B cell (primary cell): ENCODE measurements around the gene TNFRSF13B. TPM values are rescaled to one million over a fixed set of nuclear protein-coding genes. Genes with fewer than 3 reads are reported as not detected.

Experiments used
- ATAC-seq: fragments of 200-7000 bp; cut with Tn5 transposase; one replicate; pipeline ENCODE4 v1.10.0; 2021; ENCODE audit warnings: low read depth, mild to moderate bottlenecking, moderate number of reproducible peaks, moderate library complexity
- CTCF ChIA-PET: fragments of 350-600 bp; sonication (Branson Sonifier 250); formaldehyde crosslinking; loops from one replicate; lab custom pipeline; 2021; ENCODE audit warnings: antibody characterized with exemption, inconsistent platforms; lab: Charles Lee
- POLR2A ChIA-PET: fragments of 350-600 bp; sonication (Branson Sonifier 250); formaldehyde crosslinking; loops from one replicate; lab custom pipeline; 2021; ENCODE audit warnings: antibody characterized with exemption; lab: Charles Lee
- DNase-seq: peaks from one replicate; pipeline ENCODE4 v3.0.0; 2013
- H2AFZ ChIP-seq: 2 replicates; pipeline ENCODE4 v1.6.1; 2012; ENCODE audit warnings: mild to moderate bottlenecking, low read depth, low read length; ENCODE audit not compliant: insufficient read depth, poor library complexity, severe bottlenecking
- H3K27ac ChIP-seq, 2 donors: 1 replicate in 1 of 2; 2 replicates in 1 of 2; pipeline ENCODE4 v1.5.1; 2012 to 2013; ENCODE audit warnings: low read length in 2 of 2, mild to moderate bottlenecking in 2 of 2, moderate library complexity in 1 of 2
- H3K27me3 ChIP-seq, 4 experiments: fragments of 200-600 bp in 1 of 4; sonication (generic) in 1 of 4; replicated peaks in 1 of 4; 1 replicate in 2 of 4; 2 replicates in 2 of 4; pipeline versions ENCODE4 v1.6.1 to v1.7.0; 2013 to 2016; ENCODE audit warnings: low read length in 3 of 4, mild to moderate bottlenecking in 2 of 4, mixed read lengths in 1 of 4, moderate library complexity in 1 of 4; ENCODE audit not compliant: insufficient read depth in 4 of 4, control insufficient read depth in 3 of 4; ENCODE audit errors: control extremely low read depth in 1 of 4
- H3K36me3 ChIP-seq, 2 experiments: replicated peaks in 1 of 2; 1 replicate in 1 of 2; 2 replicates in 1 of 2; pipeline versions ENCODE4 v1.6.1 to v1.7.1; 2013; ENCODE audit warnings: low read length in 1 of 2; ENCODE audit not compliant: insufficient read depth in 2 of 2, control insufficient read depth in 1 of 2; ENCODE audit errors: control extremely low read depth in 1 of 2, extremely low read depth in 1 of 2
- H3K4me1 ChIP-seq, 2 donors: fragments of 200-600 bp in 1 of 2; sonication (generic) in 1 of 2; 1 replicate in 1 of 2; 2 replicates in 1 of 2; pipeline versions ENCODE4 v1.5.1 to v1.6.1; 2013 to 2017; ENCODE audit warnings: low read length in 2 of 2; ENCODE audit not compliant: control insufficient read depth in 2 of 2, insufficient read depth in 2 of 2
- H3K4me2 ChIP-seq: replicated peaks from 2 replicates; pipeline ENCODE3; 2012; ENCODE audit warnings: mild to moderate bottlenecking, low read depth, low read length; ENCODE audit not compliant: poor library complexity, severe bottlenecking
- H3K4me3 ChIP-seq, 5 experiments: fragments of 200-600 bp in 1 of 5; sonication (generic) in 1 of 5; 1 replicate in 3 of 5; 2 replicates in 2 of 5; pipeline versions ENCODE4 v1.5.1 to v1.7.0; 2011 to 2016; ENCODE audit warnings: low read length in 4 of 5, mild to moderate bottlenecking in 4 of 5, low read depth in 2 of 5, control low read depth in 1 of 5, moderate library complexity in 1 of 5; ENCODE audit not compliant: insufficient read depth in 1 of 5; ENCODE audit errors: control extremely low read depth in 1 of 5, extremely low read depth in 1 of 5
- H3K79me2 ChIP-seq: fragments of 200-600 bp; sonication (generic); one replicate; pipeline ENCODE4 v1.6.0; 2016; ENCODE audit warnings: low read length; ENCODE audit not compliant: control insufficient read depth, insufficient read depth
- H3K9ac ChIP-seq: fragments of 200-600 bp; sonication (generic); 2 replicates; pipeline ENCODE4 v1.6.1; 2017; ENCODE audit warnings: mild to moderate bottlenecking, low read length, moderate library complexity
- H3K9me3 ChIP-seq, 3 donors: one replicate each; pipeline versions ENCODE4 v1.6.1 to v1.7.1; 2013; ENCODE audit warnings: low read length in 2 of 3; ENCODE audit not compliant: control insufficient read depth in 2 of 3, insufficient read depth in 1 of 3; ENCODE audit errors: control extremely low read depth in 1 of 3
- H4K20me1 ChIP-seq: 2 replicates; pipeline ENCODE4 v1.6.0; 2012; ENCODE audit warnings: mild to moderate bottlenecking, low read length; ENCODE audit not compliant: insufficient read depth, control insufficient read depth, poor library complexity, severe bottlenecking
- H3K27ac Mint-ChIP-seq: one replicate; pipeline ENCODE4 v1.8.0; 2021; ENCODE audit warnings: mixed read lengths
- H3K27me3 Mint-ChIP-seq: one replicate; pipeline ENCODE4 v1.8.0; 2021; ENCODE audit warnings: mixed read lengths
- H3K4me1 Mint-ChIP-seq: one replicate; pipeline ENCODE4 v1.8.0; 2021; ENCODE audit warnings: mixed read lengths
- H3K4me3 Mint-ChIP-seq: one replicate; pipeline ENCODE4 v1.8.0; 2021; ENCODE audit warnings: mixed read lengths
- H3K9me3 Mint-ChIP-seq: one replicate; pipeline ENCODE4 v1.8.0; 2022; ENCODE audit warnings: mixed read lengths; ENCODE audit not compliant: insufficient read depth
- CTCF ChIP-seq: fragments of 200-600 bp; IDR thresholded peaks from one replicate; pipeline ENCODE4 v1.8.0; 2022; ENCODE audit warnings: antibody characterized with exemption, mild to moderate bottlenecking
- EZH2 ChIP-seq: IDR thresholded peaks from 2 replicates; pipeline ENCODE4 v1.6.1; 2012; ENCODE audit warnings: borderline replicate concordance, low read depth, mild to moderate bottlenecking, moderate library complexity, low read length; ENCODE audit not compliant: insufficient read depth, poor library complexity, severe bottlenecking
- WGBS: methylation state at CpG from one replicate; pipeline ENCODE4 v1.1.5; 2013; ENCODE audit warnings: missing lambda C conversion rate; ENCODE audit not compliant: insufficient coverage; 5-methylcytosine and 5-hydroxymethylcytosine counted together
- intact Hi-C: fragments of 100-400 bp; cut with micrococcal nuclease; formaldehyde crosslinking; loops from one replicate; pipeline ENCODE4 v1.10.0; 2022
- polyA plus RNA-seq: library from polyadenylated mRNA; depleted of rRNA; stranded (reverse); fragments of >200 nt; gene quantifications from 2 replicates; pipeline ENCODE4 v1.2.3, GENCODE V29; 2012
- total RNA-seq, 2 donors: library from RNA; stranded (reverse); fragments of 120-200 nt in 1 of 2; gene quantifications; 1 replicate in 1 of 2; 2 replicates in 1 of 2; pipeline versions ENCODE4 v1.2.3 to v1.2.4, GENCODE V29; 2013 to 2022

TNFRSF13B gene
- total and polyA plus RNA-seq, 2 donors (not counting 1 experiment from before 2014, with no cell fraction given), result 74.5 to 219 TPM

- no peak overlapping the region for H3K9ac ChIP-seq
- ATAC-seq, result no peak
- no peak overlapping the region for H3K4me3 Mint-ChIP-seq
- no peaks in the 10 kb centered on the region for H3K27me3 Mint-ChIP-seq
- peaks cover 11% of the 10 kb centered on the region for H4K20me1 ChIP-seq
- TF ChIP-seq EZH2 (no peak), CTCF (no peak)
- no peaks in the 10 kb centered on the region for H3K27me3 ChIP-seq
- H3K79me2 ChIP-seq, result peaks cover 36% of the 10 kb centered on the region
- H3K36me3 ChIP-seq, result peaks cover 0 to 74% of the 10 kb centered on the region in 2 experiments
- WGBS, result 97% methylated on average over 20 of the region's 21 CpGs
- no peaks in the 10 kb centered on the region for H3K9me3 Mint-ChIP-seq
- DNase-seq, result no peak
- H3K4me1 Mint-ChIP-seq, result peaks cover 52% of the 10 kb centered on the region
- intact Hi-C loops, result no loop called here
- no peaks in the 10 kb centered on the region for H3K9me3 ChIP-seq
- no peak overlapping the region for H3K4me2 ChIP-seq
- H2AFZ ChIP-seq, result no peak overlapping the region
- H3K27ac ChIP-seq, result no peak overlapping the region
- ChIA-PET CTCF (interaction anchor here (0.6 kb wide), 1 partner anchor 58 kb away, joined by 3 read pairs; no protein-coding TSS in a partner anchor), POLR2A (no interaction called here)
- no peak overlapping the region for H3K4me3 ChIP-seq
- H3K27ac Mint-ChIP-seq, result peak overlapping the region; percentile 85
- peaks cover 12 to 40% of the 10 kb centered on the region in 2 donors for H3K4me1 ChIP-seq
Observed at GRCh38 chr17:16942141-16943031, 29.5 kb downstream of the TNFRSF13B start.
